Measurements from ENCODE around the gene TEX29.

- no peak for TF ChIP-seq ZNF138 (CRISPR knock-in tag; conservative IDR thresholded peaks at IDR 0.05)
- TF ChIP-seq CTCF (IDR thresholded peaks at IDR 0.05): no peak
- no peak for TF ChIP-seq IRF1 (CRISPR knock-in tag; IDR thresholded peaks at IDR 0.05)
- TF ChIP-seq ZNF121 (CRISPR knock-in tag; IDR thresholded peaks at IDR 0.05): no peak
- TF ChIP-seq RELA (CRISPR knock-in tag; IDR thresholded peaks at IDR 0.05; ENCODE audit: borderline replicate concordance): no peak
- TF ChIP-seq FOXP1 (CRISPR knock-in tag; IDR thresholded peaks at IDR 0.05; ENCODE audit: borderline replicate concordance): no peak
- no peak for TF ChIP-seq IRF2 (CRISPR knock-in tag; IDR thresholded peaks at IDR 0.05; ENCODE audit: borderline replicate concordance, low read depth)
These were observed 22.0 kb upstream of the TEX29 start for GRCh38 chr13:111298214-111298975.
